HT1080 (cell line): ENCODE measurements around the gene OR10P1. TPM values are rescaled to one million over a fixed set of nuclear protein-coding genes. Genes with fewer than 3 reads are reported as not detected.
A peak's percentile ranks its signal among the peaks of the same experiment; 100 is the strongest.
"Not testable (repeated sequence)": the region's sequence is repeated elsewhere in the genome, so short reads cannot be mapped to it uniquely, and the experiment has no call there.

Experiments used
- DNase-seq: peaks from one replicate; pipeline ENCODE4 v3.0.0-alpha.2; 2015; ENCODE audit warnings: low read depth
- polyA plus RNA-seq, 2 experiments: library from polyadenylated mRNA; depleted of rRNA; stranded (reverse); fragments of >200 nt; gene quantifications; 2 replicates each; pipeline ENCODE4 v1.2.3, GENCODE V29; 2015
- total RNA-seq: library from RNA; depleted of rRNA; stranded (reverse); fragments of >200 nt; shearing (Covaris generic); gene quantifications from 2 replicates; pipeline ENCODE4 v1.2.3, GENCODE V29; 2014; rRNA removed

The OR10P1 gene, protein sequence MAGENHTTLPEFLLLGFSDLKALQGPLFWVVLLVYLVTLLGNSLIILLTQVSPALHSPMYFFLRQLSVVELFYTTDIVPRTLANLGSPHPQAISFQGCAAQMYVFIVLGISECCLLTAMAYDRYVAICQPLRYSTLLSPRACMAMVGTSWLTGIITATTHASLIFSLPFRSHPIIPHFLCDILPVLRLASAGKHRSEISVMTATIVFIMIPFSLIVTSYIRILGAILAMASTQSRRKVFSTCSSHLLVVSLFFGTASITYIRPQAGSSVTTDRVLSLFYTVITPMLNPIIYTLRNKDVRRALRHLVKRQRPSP
- not detected in 2 replicates for total RNA-seq
- polyA plus RNA-seq (2015; cell fraction: cytosol; rRNA removed), result not detected in 2 replicates
- polyA plus RNA-seq (2015; cell fraction: nucleus; rRNA removed), result not detected in 2 replicates

DNA sequence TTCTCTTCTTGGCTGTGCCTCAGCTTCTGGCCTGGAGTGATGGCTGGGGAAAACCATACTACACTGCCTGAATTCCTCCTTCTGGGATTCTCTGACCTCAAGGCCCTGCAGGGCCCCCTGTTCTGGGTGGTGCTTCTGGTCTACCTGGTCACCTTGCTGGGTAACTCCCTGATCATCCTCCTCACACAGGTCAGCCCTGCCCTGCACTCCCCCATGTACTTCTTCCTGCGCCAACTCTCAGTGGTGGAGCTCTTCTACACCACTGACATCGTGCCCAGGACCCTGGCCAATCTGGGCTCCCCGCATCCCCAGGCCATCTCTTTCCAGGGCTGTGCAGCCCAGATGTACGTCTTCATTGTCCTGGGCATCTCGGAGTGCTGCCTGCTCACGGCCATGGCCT lies at the start of gene OR10P1:
OR10P1 (plus strand) TSS at position 40 of the 400 bp plus-strand sequence; CDS start at position 40, 0 bp downstream.
- no peak for DNase-seq

DNA sequence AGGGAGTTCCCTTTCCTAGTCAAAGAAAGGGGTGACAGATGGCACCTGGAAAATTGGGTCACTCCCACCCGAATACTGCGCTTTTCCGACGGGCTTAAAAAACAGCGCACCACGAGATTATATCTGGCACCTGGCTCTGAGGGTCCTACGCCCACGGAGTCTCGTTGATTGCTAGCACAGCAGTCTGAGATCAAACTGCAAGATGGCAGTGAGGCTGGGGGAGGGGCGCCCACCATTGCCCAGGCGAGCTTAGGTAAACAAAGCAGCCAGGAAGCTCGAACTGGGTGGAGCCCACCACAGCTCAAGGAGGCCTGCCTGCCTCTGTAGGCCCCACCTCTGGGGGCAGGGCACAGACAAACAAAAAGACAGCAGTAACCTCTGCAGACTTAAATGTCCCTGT lies 46.5 kb upstream of the OR10P1 start:
- not testable (repeated sequence) for DNase-seq

GRCh38 chr12:55607821-55608594 lies 28.7 kb upstream of the OR10P1 start:
- DNase-seq, result no peak

GRCh38 chr12:55610598-55610997 lies 26.1 kb upstream of the OR10P1 start:
- no peak for DNase-seq

DNA sequence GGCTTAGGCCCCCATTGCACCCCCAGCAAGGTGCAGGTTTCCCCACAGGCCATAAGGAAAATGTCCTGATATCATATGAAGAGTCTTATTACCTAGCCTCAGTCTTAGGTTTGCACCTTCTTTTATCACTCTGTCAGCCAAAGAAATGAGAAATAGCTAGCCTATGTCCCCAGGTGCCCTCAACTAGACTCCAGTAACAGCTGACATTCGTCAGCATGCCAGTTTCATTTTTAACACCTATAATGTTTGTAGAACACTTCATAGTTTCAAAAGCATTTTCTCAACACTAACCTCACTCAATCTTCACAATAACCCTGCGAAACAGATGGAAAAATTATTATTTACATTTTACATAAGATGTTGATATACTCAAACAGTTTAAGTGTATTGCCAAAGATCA lies 24.0 kb upstream of the OR10P1 start:
- no peak for DNase-seq

DNA sequence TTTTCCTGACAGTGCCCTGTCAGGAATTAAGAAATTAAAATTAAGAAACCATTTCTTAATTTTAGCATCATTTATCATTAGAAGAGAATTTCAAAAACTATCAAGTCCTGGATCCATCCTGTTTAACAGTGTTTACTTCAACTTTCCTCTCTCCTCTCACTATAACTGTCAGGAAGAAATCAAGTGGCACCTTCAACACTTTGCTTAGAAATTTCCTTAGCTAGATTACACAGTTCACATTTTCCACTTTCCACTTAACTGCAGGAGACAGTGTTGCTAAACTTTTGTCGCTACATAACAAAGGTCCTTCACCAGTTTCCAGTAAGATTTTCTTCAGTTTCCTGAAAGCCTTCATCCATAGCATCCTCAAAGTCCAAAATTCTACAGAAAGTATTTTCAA lies 21.9 kb upstream of the OR10P1 start:
- no peak for DNase-seq

GRCh38 chr12:55619354-55620138 lies 17.1 kb upstream of the OR10P1 start:
- DNase-seq, result peak; percentile 85

- DNase-seq, result no peak
Measured at GRCh38 chr12:55624056-55624455, 12.6 kb upstream of the OR10P1 start.

GRCh38 chr12:55626154-55626553 lies 10.5 kb upstream of the OR10P1 start:
- no peak for DNase-seq

- peak; percentile 27 for DNase-seq
Measured at GRCh38 chr12:55629058-55629841, 7.4 kb upstream of the OR10P1 start.

- DNase-seq, result no peak
Measured at GRCh38 chr12:55631056-55631455, 5.6 kb upstream of the OR10P1 start.

- DNase-seq, result no peak
Measured at GRCh38 chr12:55631733-55632132, 5.0 kb upstream of the OR10P1 start.

GRCh38 chr12:55633151-55633550 lies 3.5 kb upstream of the OR10P1 start:
- no peak for DNase-seq

- DNase-seq, result no peak
Measured at GRCh38 chr12:55636116-55636655, 506 bp upstream of the OR10P1 start.

DNA sequence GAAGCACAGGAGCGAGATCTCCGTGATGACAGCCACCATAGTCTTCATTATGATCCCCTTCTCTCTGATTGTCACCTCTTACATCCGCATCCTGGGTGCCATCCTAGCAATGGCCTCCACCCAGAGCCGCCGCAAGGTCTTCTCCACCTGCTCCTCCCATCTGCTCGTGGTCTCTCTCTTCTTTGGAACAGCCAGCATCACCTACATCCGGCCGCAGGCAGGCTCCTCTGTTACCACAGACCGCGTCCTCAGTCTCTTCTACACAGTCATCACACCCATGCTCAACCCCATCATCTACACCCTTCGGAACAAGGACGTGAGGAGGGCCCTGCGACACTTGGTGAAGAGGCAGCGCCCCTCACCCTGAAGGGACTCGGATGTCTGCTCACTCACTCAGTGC lies 775 bp downstream of the OR10P1 start:
- peak; percentile 13 for DNase-seq

- DNase-seq, result no peak
Measured at GRCh38 chr12:55641595-55641994, 4.9 kb downstream of the OR10P1 start.

DNA sequence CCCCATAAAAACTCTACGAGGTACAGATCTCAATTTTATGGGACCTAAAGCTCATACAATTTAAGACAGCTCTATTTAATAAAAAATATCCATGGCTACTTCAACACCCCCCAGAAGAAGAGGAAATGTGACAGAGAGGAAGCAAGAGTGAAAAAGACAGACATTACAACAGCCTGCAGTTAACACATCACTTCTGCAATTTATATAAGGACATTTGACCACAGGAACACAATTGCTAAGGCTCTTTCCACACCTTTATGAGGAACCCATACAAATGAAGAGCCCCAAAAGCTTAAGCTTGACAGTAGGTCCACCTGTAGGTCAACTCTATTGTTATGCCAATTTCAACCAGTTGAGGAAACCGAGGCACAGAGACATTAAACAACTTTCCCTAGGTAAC lies 5.6 kb downstream of the OR10P1 start:
- no peak for DNase-seq

GRCh38 chr12:55642669-55643068 lies 6.0 kb downstream of the OR10P1 start:
- DNase-seq, result no peak

DNA sequence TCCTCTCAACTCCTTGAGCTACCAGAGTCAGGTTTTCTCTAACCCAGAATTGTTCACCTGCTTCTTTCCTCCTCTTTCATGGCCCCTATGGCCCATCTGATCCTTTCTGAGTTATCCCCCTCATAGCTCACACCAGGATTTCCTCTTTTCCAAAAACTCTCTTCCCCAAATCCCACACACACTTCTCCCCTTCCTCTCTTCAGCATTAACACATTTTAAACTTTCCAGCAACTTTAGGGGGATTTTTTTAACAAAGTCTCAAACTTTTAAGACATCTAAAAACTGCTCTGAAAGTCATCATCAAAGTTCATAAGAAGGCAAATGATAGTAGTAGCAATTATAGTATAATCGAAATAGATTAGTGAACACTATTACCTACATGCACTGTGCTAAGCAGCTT lies 7.9 kb downstream of the OR10P1 start:
- DNase-seq, result no peak

GRCh38 chr12:55647027-55647426 lies 10.3 kb downstream of the OR10P1 start:
- DNase-seq, result no peak
